LNCAP (cell line): Measurements from ENCODE around the gene SLC2A6.

Experiments used
- TF ChIP-seq, protein P1 (sequence below): fragments of 450-650 bp; IDR thresholded peaks from 2 replicates; pipeline ENCODE4 v1.5.1; 2017; ENCODE audit warnings: mild to moderate bottlenecking

The SLC2A6 gene

GRCh38 chr9:133471551-133472276, 7.2 kb downstream of the SLC2A6 start:
- TF ChIP-seq, protein P1, sequence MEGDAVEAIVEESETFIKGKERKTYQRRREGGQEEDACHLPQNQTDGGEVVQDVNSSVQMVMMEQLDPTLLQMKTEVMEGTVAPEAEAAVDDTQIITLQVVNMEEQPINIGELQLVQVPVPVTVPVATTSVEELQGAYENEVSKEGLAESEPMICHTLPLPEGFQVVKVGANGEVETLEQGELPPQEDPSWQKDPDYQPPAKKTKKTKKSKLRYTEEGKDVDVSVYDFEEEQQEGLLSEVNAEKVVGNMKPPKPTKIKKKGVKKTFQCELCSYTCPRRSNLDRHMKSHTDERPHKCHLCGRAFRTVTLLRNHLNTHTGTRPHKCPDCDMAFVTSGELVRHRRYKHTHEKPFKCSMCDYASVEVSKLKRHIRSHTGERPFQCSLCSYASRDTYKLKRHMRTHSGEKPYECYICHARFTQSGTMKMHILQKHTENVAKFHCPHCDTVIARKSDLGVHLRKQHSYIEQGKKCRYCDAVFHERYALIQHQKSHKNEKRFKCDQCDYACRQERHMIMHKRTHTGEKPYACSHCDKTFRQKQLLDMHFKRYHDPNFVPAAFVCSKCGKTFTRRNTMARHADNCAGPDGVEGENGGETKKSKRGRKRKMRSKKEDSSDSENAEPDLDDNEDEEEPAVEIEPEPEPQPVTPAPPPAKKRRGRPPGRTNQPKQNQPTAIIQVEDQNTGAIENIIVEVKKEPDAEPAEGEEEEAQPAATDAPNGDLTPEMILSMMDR, result no peak

- TF ChIP-seq, protein P1, result no peak
These were observed 7.9 kb downstream of the SLC2A6 start for GRCh38 chr9:133470988-133471387.

GRCh38 chr9:133470427-133470924, 8.4 kb downstream of the SLC2A6 start:
- TF ChIP-seq, protein P1, result no peak

DNA sequence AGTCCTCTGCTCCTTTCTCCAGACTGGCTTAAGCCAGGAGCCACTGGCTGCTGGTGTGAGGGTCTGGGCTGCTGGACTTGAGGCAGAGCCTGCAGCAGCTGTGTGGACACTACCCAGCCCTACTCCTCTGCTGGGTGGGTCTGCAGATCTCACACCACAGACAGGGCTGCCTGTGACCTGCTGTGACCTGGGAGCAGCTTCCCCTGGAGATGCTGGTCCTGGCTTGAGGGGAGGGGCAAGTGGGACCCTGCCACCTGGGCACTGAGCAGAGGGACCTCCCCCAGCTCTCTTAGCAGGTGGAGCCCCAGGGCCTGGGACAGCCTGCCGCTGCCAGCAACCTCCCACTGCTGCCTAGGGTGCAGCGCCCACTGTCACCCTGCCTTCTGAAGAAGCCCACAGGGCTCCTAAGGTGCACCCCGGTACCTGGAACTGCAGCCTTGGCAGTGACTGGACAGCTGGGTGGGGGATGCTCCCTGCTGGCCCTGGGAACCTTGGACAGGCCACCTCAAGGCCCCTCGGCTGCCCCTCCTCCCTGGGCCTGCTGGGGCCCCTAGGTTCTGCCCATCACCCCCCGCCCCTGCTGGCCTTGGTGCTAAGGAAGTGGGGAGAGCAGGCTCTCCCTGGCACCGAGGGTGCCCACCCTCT, 10.0 kb downstream of the SLC2A6 start:
- TF ChIP-seq, protein P1, result no peak

DNA sequence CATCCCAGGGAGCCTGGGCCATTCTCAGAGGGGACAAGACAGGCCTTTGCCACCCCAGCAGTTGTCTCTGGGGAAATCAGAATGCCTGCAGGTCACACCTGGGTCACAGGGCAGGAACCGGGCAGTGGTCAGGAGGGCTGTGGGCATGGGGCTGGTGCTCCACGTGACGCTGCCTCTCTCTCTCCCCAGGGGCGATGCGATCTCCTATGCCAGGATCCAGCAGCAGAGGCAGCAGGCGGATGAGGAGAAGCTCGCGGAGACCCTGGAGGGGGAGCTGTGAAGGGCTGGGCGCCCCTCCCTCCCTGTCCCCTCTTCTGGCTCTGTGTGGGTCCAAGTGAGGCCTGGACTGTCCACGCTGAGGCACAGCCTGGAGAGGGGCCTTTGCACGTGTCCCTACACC, 10.5 kb downstream of the SLC2A6 start:
- TF ChIP-seq, protein P1, result no peak

DNA sequence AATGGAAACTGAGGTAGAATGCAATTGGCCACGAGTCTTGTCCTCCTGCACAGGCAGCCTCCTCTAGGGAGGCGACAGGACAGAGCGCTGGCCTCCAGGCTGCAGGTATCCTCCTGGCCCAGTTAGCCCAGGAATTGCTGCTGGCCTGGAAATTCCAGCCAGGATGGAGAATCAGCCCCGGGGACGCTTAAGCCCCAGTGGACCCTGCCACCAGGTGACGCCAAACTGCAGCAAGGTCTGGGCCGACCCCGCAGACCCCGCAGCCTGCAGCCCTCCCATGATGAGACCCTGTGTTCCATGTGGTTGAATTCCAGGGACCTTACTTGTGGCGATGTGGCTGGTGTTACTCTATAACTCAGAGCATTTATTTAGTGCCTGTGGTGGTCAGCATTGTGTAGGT, 11.8 kb downstream of the SLC2A6 start:
- TF ChIP-seq, protein P1, result no peak

- TF ChIP-seq, protein P1, result no peak
These were observed 12.9 kb downstream of the SLC2A6 start for GRCh38 chr9:133465984-133466383.
